AG09319 (cell line): ENCODE data around the gene HDAC7.

ENCODE experiments used
- DNase-seq: peaks from one replicate; pipeline ENCODE4 v3.0.0-alpha.2; 2010; ENCODE audit warnings: low read depth; ENCODE audit errors: extremely low read depth
- TF ChIP-seq, protein P1 (sequence below): IDR thresholded peaks from 2 replicates; pipeline ENCODE4 v1.5.1; 2011; ENCODE audit warnings: low read depth, mild to moderate bottlenecking, inconsistent platforms, low read length, moderate library complexity

Gene HDAC7

GRCh38 chr12:47789712-47790489 is 29.8 kb downstream of the HDAC7 start:
- TF ChIP-seq, protein P1, sequence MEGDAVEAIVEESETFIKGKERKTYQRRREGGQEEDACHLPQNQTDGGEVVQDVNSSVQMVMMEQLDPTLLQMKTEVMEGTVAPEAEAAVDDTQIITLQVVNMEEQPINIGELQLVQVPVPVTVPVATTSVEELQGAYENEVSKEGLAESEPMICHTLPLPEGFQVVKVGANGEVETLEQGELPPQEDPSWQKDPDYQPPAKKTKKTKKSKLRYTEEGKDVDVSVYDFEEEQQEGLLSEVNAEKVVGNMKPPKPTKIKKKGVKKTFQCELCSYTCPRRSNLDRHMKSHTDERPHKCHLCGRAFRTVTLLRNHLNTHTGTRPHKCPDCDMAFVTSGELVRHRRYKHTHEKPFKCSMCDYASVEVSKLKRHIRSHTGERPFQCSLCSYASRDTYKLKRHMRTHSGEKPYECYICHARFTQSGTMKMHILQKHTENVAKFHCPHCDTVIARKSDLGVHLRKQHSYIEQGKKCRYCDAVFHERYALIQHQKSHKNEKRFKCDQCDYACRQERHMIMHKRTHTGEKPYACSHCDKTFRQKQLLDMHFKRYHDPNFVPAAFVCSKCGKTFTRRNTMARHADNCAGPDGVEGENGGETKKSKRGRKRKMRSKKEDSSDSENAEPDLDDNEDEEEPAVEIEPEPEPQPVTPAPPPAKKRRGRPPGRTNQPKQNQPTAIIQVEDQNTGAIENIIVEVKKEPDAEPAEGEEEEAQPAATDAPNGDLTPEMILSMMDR, result no peak
- DNase-seq, result no peak

- TF ChIP-seq, protein P1, result no peak
- DNase-seq, result no peak
Observed at GRCh38 chr12:47789141-47789540, 30.6 kb downstream of the HDAC7 start.

GRCh38 chr12:47787596-47788319 is 31.9 kb downstream of the HDAC7 start:
- TF ChIP-seq, protein P1, result no peak
- DNase-seq, result no peak

- TF ChIP-seq, protein P1, result no peak
- DNase-seq, result no peak
Observed at GRCh38 chr12:47786662-47787280, 32.9 kb downstream of the HDAC7 start.

- TF ChIP-seq, protein P1, result no peak
- DNase-seq, result no peak
Observed at GRCh38 chr12:47785887-47786661, 33.6 kb downstream of the HDAC7 start.

- TF ChIP-seq, protein P1, result no peak
- DNase-seq, result no peak
Observed at GRCh38 chr12:47785036-47785886, 34.4 kb downstream of the HDAC7 start.
